NT2/D1 (cell line): Measurements from ENCODE around the gene IL1F10.

ENCODE experiments used
- SUZ12 ChIP-seq: IDR thresholded peaks from 2 replicates; pipeline ENCODE4 v1.6.1; 2011; ENCODE audit not compliant: insufficient read length, insufficient read depth; ENCODE audit errors: extremely low read depth
- YY1 ChIP-seq: IDR thresholded peaks from 2 replicates; pipeline ENCODE4 v1.6.1; 2011; ENCODE audit not compliant: insufficient read length, insufficient read depth

DNA sequence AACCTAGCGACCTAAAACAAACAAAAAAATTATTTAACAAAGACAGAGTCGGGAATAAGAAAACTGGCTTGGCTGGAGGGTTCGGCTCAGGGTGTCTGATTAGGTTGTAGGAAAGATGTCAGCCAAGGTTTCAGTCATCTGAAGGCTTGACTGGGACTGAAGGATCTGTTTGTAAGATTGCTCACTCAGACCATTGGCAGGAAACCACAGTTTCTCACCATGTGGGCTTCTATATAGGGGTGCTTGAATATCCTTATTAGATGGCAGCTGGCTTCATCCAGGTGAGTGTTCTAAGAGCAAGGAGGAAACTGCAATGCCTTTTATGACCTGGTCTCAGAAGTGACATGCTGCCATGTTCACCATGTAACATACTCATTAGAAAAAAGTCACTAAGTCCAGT, 14.1 kb upstream of the IL1F10 start:
- TF ChIP-seq YY1 (no peak), SUZ12 (no peak)
